Activated CD4-positive, alpha-beta T cell treated with anti-CD3 and anti-CD28 coated beads, Interleukin-2, amount 50 U/mL, for 48 hours (primary cell): Measurements from ENCODE around the gene RPP25.

Experiments
- DNase-seq, 2 experiments: peaks; one replicate each; pipeline ENCODE4 v3.0.0-alpha.2; 2020

RPP25 gene

GRCh38 chr15:74956648-74957475, at the start of gene RPP25:
Gene RPP25, minus strand, starts transcription at chr15:74956772. Its CDS starts 189 bp downstream, at chr15:74956583.
- peak; percentile 80 to 85 for DNase-seq

- no peak for DNase-seq
Measured at GRCh38 chr15:75002398-75002797, 45.8 kb upstream of the RPP25 start.

GRCh38 chr15:75001310-75001709, 44.7 kb upstream of the RPP25 start:
- no peak for DNase-seq

GRCh38 chr15:74997543-74997942, 41.0 kb upstream of the RPP25 start:
- no peak for DNase-seq

- DNase-seq: no peak
Measured at GRCh38 chr15:74997141-74997540, 40.6 kb upstream of the RPP25 start.

- peak in 1 of 2 experiments; percentile 13 for DNase-seq
Measured at GRCh38 chr15:74995779-74996765, 39.5 kb upstream of the RPP25 start.

GRCh38 chr15:74995182-74995778, 38.7 kb upstream of the RPP25 start, which contains the start of gene SCAMP5:
Gene SCAMP5, plus strand, starts transcription at chr15:74995563. Its CDS starts 16,277 bp downstream, at chr15:75011840.
- DNase-seq: peak; percentile 93 to 96

GRCh38 chr15:74994685-74995084, 38.1 kb upstream of the RPP25 start:
- DNase-seq: no peak

- no peak for DNase-seq
Measured at GRCh38 chr15:74994236-74994635, 37.7 kb upstream of the RPP25 start.

GRCh38 chr15:74992619-74993018, 36.0 kb upstream of the RPP25 start:
- DNase-seq: no peak

GRCh38 chr15:74989527-74989926, 33.0 kb upstream of the RPP25 start:
- DNase-seq: no peak

GRCh38 chr15:74988007-74988800, 31.6 kb upstream of the RPP25 start:
- peak; percentile 33 to 49 for DNase-seq

GRCh38 chr15:74983725-74984231, 27.2 kb upstream of the RPP25 start:
- peak; percentile 58 to 68 for DNase-seq

GRCh38 chr15:74982183-74982582, 25.6 kb upstream of the RPP25 start:
- no peak for DNase-seq

- DNase-seq: peak; percentile 64 to 71
Measured at GRCh38 chr15:74978503-74978902, 21.9 kb upstream of the RPP25 start.

- no peak for DNase-seq
Measured at GRCh38 chr15:74978077-74978476, 21.5 kb upstream of the RPP25 start.

GRCh38 chr15:74977599-74977998, 21.0 kb upstream of the RPP25 start:
- peak; percentile 38 to 46 for DNase-seq

- DNase-seq: no peak
Measured at GRCh38 chr15:74976159-74976558, 19.6 kb upstream of the RPP25 start.

GRCh38 chr15:74967670-74968069, 11.1 kb upstream of the RPP25 start:
- DNase-seq: no peak

- no peak for DNase-seq
Measured at GRCh38 chr15:74964794-74965193, 8.2 kb upstream of the RPP25 start.

- no peak for DNase-seq
Measured at GRCh38 chr15:74963213-74963612, 6.6 kb upstream of the RPP25 start.

- no peak for DNase-seq
Measured at GRCh38 chr15:74962671-74963070, 6.1 kb upstream of the RPP25 start.
